Central memory CD8-positive, alpha-beta T cell (primary cell): Measurements from ENCODE around the gene RDH5.
A peak's percentile ranks its signal among the peaks of the same experiment; 100 is the strongest.

Experiments
- ATAC-seq: fragments of 150-1000 bp; cut with Tn5 transposase; replicated peaks from 2 replicates; pipeline ENCODE4 v1.10.0; 2022; ENCODE audit warnings: mild to moderate bottlenecking, moderate FRiP score, moderate number of reproducible peaks; ENCODE audit not compliant: poor library complexity, severe bottlenecking; ENCODE audit errors: extremely low read depth
- DNase-seq, 2 donors: peaks; one replicate each; pipeline ENCODE4 v3.0.0; 2021; ENCODE audit warnings: low spot score in 2 of 2
- H3K27ac Mint-ChIP-seq: one replicate; pipeline ENCODE4 v1.8.0; 2022; ENCODE audit warnings: low read depth, mild to moderate bottlenecking, moderate library complexity, mixed read lengths
- H3K27me3 Mint-ChIP-seq: one replicate; pipeline ENCODE4 v1.8.0; 2022; ENCODE audit warnings: mixed read lengths
- H3K36me3 Mint-ChIP-seq: one replicate; pipeline ENCODE4 v1.8.0; 2022; ENCODE audit warnings: mild to moderate bottlenecking, moderate library complexity, mixed read lengths; ENCODE audit not compliant: insufficient read depth
- H3K4me1 Mint-ChIP-seq: one replicate; pipeline ENCODE4 v1.8.0; 2022; ENCODE audit warnings: mixed read lengths
- H3K4me3 Mint-ChIP-seq: one replicate; pipeline ENCODE4 v1.8.0; 2022; ENCODE audit warnings: mild to moderate bottlenecking, moderate library complexity, mixed read lengths
- H3K9me3 Mint-ChIP-seq: one replicate; pipeline ENCODE4 v1.8.0; 2022; ENCODE audit warnings: mixed read lengths

The RDH5 gene

GRCh38 chr12:55708695-55709233, 11.4 kb upstream of the RDH5 start:
- H3K9me3 Mint-ChIP-seq = no peaks in the 10 kb centered on the region
- H3K4me3 Mint-ChIP-seq = peak overlapping the region; percentile 80
- ATAC-seq (no peak), DNase-seq (no peak)
- peaks cover 20% of the 10 kb centered on the region for H3K4me1 Mint-ChIP-seq
- H3K27ac Mint-ChIP-seq = no peak overlapping the region
- peaks cover 35% of the 10 kb centered on the region for H3K27me3 Mint-ChIP-seq
- peaks cover 2% of the 10 kb centered on the region for H3K36me3 Mint-ChIP-seq

GRCh38 chr12:55711786-55712553, 8.2 kb upstream of the RDH5 start:
- Mint-ChIP-seq H3K4me1 (peaks cover 33% of the 10 kb centered on the region), H3K9me3 (no peaks in the 10 kb centered on the region), H3K36me3 (peaks cover 20% of the 10 kb centered on the region), H3K4me3 (no peak overlapping the region), H3K27ac (no peak overlapping the region), H3K27me3 (peaks cover 28% of the 10 kb centered on the region)
- no peak for DNase-seq
- ATAC-seq = no peak

- Mint-ChIP-seq H3K4me3 (no peak overlapping the region), H3K27me3 (peaks cover 23% of the 10 kb centered on the region), H3K9me3 (no peaks in the 10 kb centered on the region), H3K4me1 (peaks cover 38% of the 10 kb centered on the region), H3K27ac (no peak overlapping the region), H3K36me3 (peaks cover 21% of the 10 kb centered on the region)
- ATAC-seq (no peak), DNase-seq (no peak)
Measured at GRCh38 chr12:55712700-55713415, 7.3 kb upstream of the RDH5 start.

GRCh38 chr12:55713721-55714120, 6.5 kb upstream of the RDH5 start:
- DNase-seq = no peak
- Mint-ChIP-seq H3K4me1 (peaks cover 38% of the 10 kb centered on the region), H3K9me3 (no peaks in the 10 kb centered on the region), H3K36me3 (peaks cover 19% of the 10 kb centered on the region), H3K27me3 (peaks cover 15% of the 10 kb centered on the region), H3K27ac (no peak overlapping the region), H3K4me3 (no peak overlapping the region)
- ATAC-seq = no peak

- Mint-ChIP-seq H3K27ac (peak overlapping the region; percentile 95), H3K4me1 (peaks cover 34% of the 10 kb centered on the region), H3K36me3 (peaks cover 19% of the 10 kb centered on the region), H3K9me3 (no peaks in the 10 kb centered on the region), H3K4me3 (peak overlapping the region; percentile 85), H3K27me3 (no peaks in the 10 kb centered on the region)
- ATAC-seq = no peak
- no peak for DNase-seq
Measured at GRCh38 chr12:55715169-55715764, 4.9 kb upstream of the RDH5 start.

- peak within 1 kb of the TSS; percentile 95 for H3K27ac Mint-ChIP-seq
- H3K36me3 Mint-ChIP-seq = peaks cover 19% of the 10 kb centered on the region
- peak within 1 kb of the TSS; percentile 85 for H3K4me3 Mint-ChIP-seq
- H3K9me3 Mint-ChIP-seq = no peaks in the 10 kb centered on the region
- no peaks in the 10 kb centered on the region for H3K27me3 Mint-ChIP-seq
- H3K4me1 Mint-ChIP-seq = peaks cover 34% of the 10 kb centered on the region
- peak; percentile 91 for ATAC-seq
- DNase-seq = peak; percentile 84 to 85
Measured at GRCh38 chr12:55715833-55716581, 4.2 kb upstream of the RDH5 start, which contains the start of gene BLOC1S1. BLOC1S1 (plus strand) TSS chr12:55716046; CDS start chr12:55716052, 6 bp downstream.

GRCh38 chr12:55716582-55716957, 3.6 kb upstream of the RDH5 start:
- H3K4me3 Mint-ChIP-seq = peak overlapping the region; percentile 85
- ATAC-seq (no peak), DNase-seq (no peak)
- H3K36me3 Mint-ChIP-seq = peaks cover 19% of the 10 kb centered on the region
- H3K27me3 Mint-ChIP-seq = no peaks in the 10 kb centered on the region
- H3K27ac Mint-ChIP-seq = peak overlapping the region; percentile 95
- H3K9me3 Mint-ChIP-seq = no peaks in the 10 kb centered on the region
- H3K4me1 Mint-ChIP-seq = peaks cover 34% of the 10 kb centered on the region

GRCh38 chr12:55717011-55718007, 2.9 kb upstream of the RDH5 start:
- H3K4me1 Mint-ChIP-seq = peaks cover 34% of the 10 kb centered on the region
- no peaks in the 10 kb centered on the region for H3K9me3 Mint-ChIP-seq
- ATAC-seq = no peak
- no peaks in the 10 kb centered on the region for H3K27me3 Mint-ChIP-seq
- H3K4me3 Mint-ChIP-seq = peak overlapping the region; percentile 85
- no peak for DNase-seq
- H3K36me3 Mint-ChIP-seq = peaks cover 19% of the 10 kb centered on the region
- H3K27ac Mint-ChIP-seq = peak overlapping the region; percentile 95

GRCh38 chr12:55718015-55718414, 2.2 kb upstream of the RDH5 start:
- Mint-ChIP-seq H3K4me1 (peaks cover 34% of the 10 kb centered on the region), H3K27ac (no peak overlapping the region), H3K4me3 (peak overlapping the region; percentile 85), H3K27me3 (no peaks in the 10 kb centered on the region), H3K36me3 (peaks cover 19% of the 10 kb centered on the region), H3K9me3 (no peaks in the 10 kb centered on the region)
- DNase-seq (no peak), ATAC-seq (no peak)

- no peak overlapping the region for H3K27ac Mint-ChIP-seq
Measured at GRCh38 chr12:55718624-55719275, 1.4 kb upstream of the RDH5 start.

GRCh38 chr12:55719371-55719770, 822 bp upstream of the RDH5 start:
- ATAC-seq = no peak
- peaks cover 19% of the 10 kb centered on the region for H3K36me3 Mint-ChIP-seq
- H3K27me3 Mint-ChIP-seq = no peaks in the 10 kb centered on the region

More at GRCh38 chr12:55718624-55719275, 1.4 kb upstream of the RDH5 start:
- Mint-ChIP-seq H3K36me3 (peaks cover 19% of the 10 kb centered on the region), H3K9me3 (no peaks in the 10 kb centered on the region), H3K4me1 (peaks cover 34% of the 10 kb centered on the region), H3K4me3 (no peak overlapping the region), H3K27me3 (no peaks in the 10 kb centered on the region)
- DNase-seq = no peak
- ATAC-seq = no peak

More at GRCh38 chr12:55719371-55719770, 822 bp upstream of the RDH5 start:
- H3K9me3 Mint-ChIP-seq = no peaks in the 10 kb centered on the region
- peaks cover 34% of the 10 kb centered on the region for H3K4me1 Mint-ChIP-seq
- DNase-seq = no peak
- no peak overlapping the region for H3K27ac Mint-ChIP-seq
- H3K4me3 Mint-ChIP-seq = no peak overlapping the region
